Panc1 (cell line): ENCODE measurements around the gene PSME1. TPM values are rescaled to one million over a fixed set of nuclear protein-coding genes. Genes with fewer than 3 reads are reported as not detected.

Source experiments
- ATAC-seq: fragments of 200-7000 bp; cut with Tn5 transposase; 2 replicates; pipeline ENCODE4 v1.9.1; 2020; ENCODE audit warnings: mild to moderate bottlenecking, moderate library complexity
- BruUV-seq: library from RNA; stranded (reverse); fragments of 400-500 nt; replicated peaks from 2 replicates; lab custom pipeline; 2021; lab: Mats Ljungman, UMichigan
- CTCF ChIA-PET: fragments of 300-600 bp; sonication (Branson Sonifier 250); formaldehyde crosslinking; loops from one replicate; lab custom pipeline; 2022; ENCODE audit warnings: antibody characterized with exemption; lab: Charles Lee
- POLR2A ChIA-PET: fragments of 300-600 bp; sonication (Branson Sonifier 250); formaldehyde crosslinking; loops from one replicate; lab custom pipeline; 2022; ENCODE audit warnings: antibody characterized with exemption; lab: Charles Lee
- DNase-seq: peaks from one replicate; pipeline ENCODE4 v3.0.0-alpha.2; 2010; ENCODE audit warnings: low read depth, low spot score
- H3K27ac ChIP-seq: 2 replicates; pipeline ENCODE4 v1.5.1; 2011; ENCODE audit warnings: mild to moderate bottlenecking, low read length, inconsistent platforms
- H3K27me3 ChIP-seq: fragments of 200-500 bp; sonication (Bioruptor generic); 2 replicates; pipeline ENCODE4 v1.6.0; 2014; ENCODE audit warnings: low read length, inconsistent platforms; ENCODE audit not compliant: control insufficient read depth, insufficient read depth
- H3K36me3 ChIP-seq: fragments of 200-500 bp; sonication (Bioruptor generic); 2 replicates; pipeline ENCODE4 v1.5.1; 2014; ENCODE audit warnings: inconsistent platforms, mild to moderate bottlenecking, low read length, moderate library complexity; ENCODE audit not compliant: control insufficient read depth, insufficient read depth
- H3K4me1 ChIP-seq: 2 replicates; pipeline ENCODE4 v1.5.1; 2011; ENCODE audit warnings: inconsistent platforms, mild to moderate bottlenecking, low read length, moderate library complexity; ENCODE audit not compliant: control insufficient read depth, insufficient read depth
- H3K4me3 ChIP-seq, 2 experiments: 2 replicates each; pipeline ENCODE4 v1.5.1; 2011 to 2012; ENCODE audit warnings: low read depth in 2 of 2, low read length in 2 of 2, mild to moderate bottlenecking in 2 of 2, inconsistent platforms in 1 of 2, moderate library complexity in 1 of 2
- H3K9me3 ChIP-seq: fragments of 200-500 bp; sonication (Bioruptor generic); 2 replicates; pipeline ENCODE4 v1.5.1; 2014; ENCODE audit warnings: low read depth, mild to moderate bottlenecking, inconsistent platforms, low read length, moderate library complexity; ENCODE audit not compliant: control insufficient read depth, insufficient read depth
- POLR2AphosphoS5 ChIP-seq: IDR thresholded peaks from 2 replicates; pipeline ENCODE4 v1.6.1; 2012; ENCODE audit warnings: mild to moderate bottlenecking, low read depth, low read length, moderate library complexity
- SIN3A ChIP-seq: IDR thresholded peaks from 2 replicates; pipeline ENCODE4 v1.6.1; 2012; ENCODE audit warnings: low read depth, mild to moderate bottlenecking, low read length, moderate library complexity, borderline replicate concordance; ENCODE audit not compliant: insufficient read depth
- TCF7L2 ChIP-seq: IDR thresholded peaks from 2 replicates; pipeline ENCODE4 v1.6.1; 2011; ENCODE audit warnings: mild to moderate bottlenecking, low read depth, low read length, inconsistent platforms
- in situ Hi-C: cut with HindIII; loops from 2 replicates; pipeline ENCODE4 v1.10.0; 2016; ENCODE audit warnings: low sequenced_read_pairs, low pct_unique_long_range_greater_than_20kb
- intact Hi-C: fragments of 100-400 bp; cut with micrococcal nuclease; formaldehyde crosslinking; loops from one replicate; pipeline ENCODE4 v1.10.0; 2022; ENCODE audit not compliant: unreplicated experiment
- total RNA-seq: library from RNA; stranded (reverse); gene quantifications from one replicate; pipeline ENCODE4 v1.2.1, GENCODE V29; 2021; ENCODE audit not compliant: unreplicated experiment
- TF ChIP-seq, protein P1 (sequence below), 2 experiments: IDR thresholded peaks; 2 replicates each; pipeline ENCODE4 v1.6.1; 2011 to 2012; ENCODE audit warnings: low read depth in 2 of 2, control low read depth in 1 of 2, low read length in 1 of 2, mild to moderate bottlenecking in 1 of 2, moderate library complexity in 1 of 2; ENCODE audit not compliant: insufficient read depth in 1 of 2
- TF ChIP-seq, protein P2 (sequence below): fragments of 450-650 bp; IDR thresholded peaks from 2 replicates; pipeline ENCODE4 v1.5.1; 2017; ENCODE audit warnings: mild to moderate bottlenecking

The PSME1 gene
- total RNA-seq, 1 experiment from 2014 or later: 130 TPM

DNA sequence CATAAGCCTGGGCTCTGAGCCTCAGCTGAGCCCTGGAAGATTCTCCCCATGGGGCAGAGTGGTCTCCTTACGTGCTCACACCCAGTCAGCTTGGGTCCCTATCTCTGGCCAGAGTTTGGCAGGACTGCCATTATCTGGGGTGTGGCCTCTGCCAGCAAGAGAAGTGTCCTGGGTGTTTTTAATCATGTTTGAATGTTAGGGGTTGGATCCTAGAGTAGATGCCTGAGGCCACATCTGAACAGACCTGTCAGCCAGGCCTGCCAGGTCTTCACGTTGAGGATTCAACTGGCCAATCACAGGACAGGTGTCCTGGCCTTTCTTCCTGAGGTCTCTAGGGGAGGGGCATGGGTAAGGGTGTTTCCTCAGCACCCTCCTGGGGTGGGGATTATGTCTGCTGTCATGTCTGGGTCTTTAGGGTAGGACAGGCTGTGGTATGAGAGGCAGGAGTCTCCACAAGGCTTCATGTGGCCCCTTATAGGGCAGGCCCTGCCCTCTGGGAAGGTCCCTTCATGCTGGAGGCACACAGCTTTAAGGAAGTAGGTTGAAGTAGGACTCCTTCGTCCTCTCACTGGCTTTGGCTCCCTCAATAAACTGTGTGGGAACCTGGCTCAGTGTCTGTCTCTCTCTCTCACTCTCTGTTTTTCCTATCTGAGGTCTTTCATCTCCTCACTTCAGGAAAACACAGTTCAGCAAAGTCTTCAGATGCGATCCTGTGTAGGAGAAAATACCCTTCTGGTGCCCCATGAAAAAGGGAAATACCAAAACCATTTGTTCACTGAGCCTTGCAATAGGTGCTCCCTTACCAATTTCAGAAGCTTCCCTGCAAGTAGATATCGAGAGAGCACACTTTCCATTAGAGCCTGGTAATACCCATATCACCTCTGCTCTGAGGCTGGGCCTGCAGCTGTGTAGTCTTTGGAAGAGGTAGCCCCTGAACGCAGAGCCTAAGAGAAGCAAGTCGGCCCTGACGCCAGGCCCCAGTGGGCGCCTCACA is 12.3 kb upstream of the PSME1 start:
- POLR2A ChIA-PET: no interaction called here
- H3K9me3 ChIP-seq: no peaks in the 10 kb centered on the region
- TF ChIP-seq TCF7L2 (no peak), POLR2AphosphoS5 (no peak), SIN3A (no peak)
- TF ChIP-seq, protein P1, sequence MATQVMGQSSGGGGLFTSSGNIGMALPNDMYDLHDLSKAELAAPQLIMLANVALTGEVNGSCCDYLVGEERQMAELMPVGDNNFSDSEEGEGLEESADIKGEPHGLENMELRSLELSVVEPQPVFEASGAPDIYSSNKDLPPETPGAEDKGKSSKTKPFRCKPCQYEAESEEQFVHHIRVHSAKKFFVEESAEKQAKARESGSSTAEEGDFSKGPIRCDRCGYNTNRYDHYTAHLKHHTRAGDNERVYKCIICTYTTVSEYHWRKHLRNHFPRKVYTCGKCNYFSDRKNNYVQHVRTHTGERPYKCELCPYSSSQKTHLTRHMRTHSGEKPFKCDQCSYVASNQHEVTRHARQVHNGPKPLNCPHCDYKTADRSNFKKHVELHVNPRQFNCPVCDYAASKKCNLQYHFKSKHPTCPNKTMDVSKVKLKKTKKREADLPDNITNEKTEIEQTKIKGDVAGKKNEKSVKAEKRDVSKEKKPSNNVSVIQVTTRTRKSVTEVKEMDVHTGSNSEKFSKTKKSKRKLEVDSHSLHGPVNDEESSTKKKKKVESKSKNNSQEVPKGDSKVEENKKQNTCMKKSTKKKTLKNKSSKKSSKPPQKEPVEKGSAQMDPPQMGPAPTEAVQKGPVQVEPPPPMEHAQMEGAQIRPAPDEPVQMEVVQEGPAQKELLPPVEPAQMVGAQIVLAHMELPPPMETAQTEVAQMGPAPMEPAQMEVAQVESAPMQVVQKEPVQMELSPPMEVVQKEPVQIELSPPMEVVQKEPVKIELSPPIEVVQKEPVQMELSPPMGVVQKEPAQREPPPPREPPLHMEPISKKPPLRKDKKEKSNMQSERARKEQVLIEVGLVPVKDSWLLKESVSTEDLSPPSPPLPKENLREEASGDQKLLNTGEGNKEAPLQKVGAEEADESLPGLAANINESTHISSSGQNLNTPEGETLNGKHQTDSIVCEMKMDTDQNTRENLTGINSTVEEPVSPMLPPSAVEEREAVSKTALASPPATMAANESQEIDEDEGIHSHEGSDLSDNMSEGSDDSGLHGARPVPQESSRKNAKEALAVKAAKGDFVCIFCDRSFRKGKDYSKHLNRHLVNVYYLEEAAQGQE (IDR thresholded peaks at IDR 0.05; ENCODE audit: insufficient read depth in 1 of 2, low read depth in 2 of 2, low read length in 1 of 2): no peak
- TF ChIP-seq, protein P2, sequence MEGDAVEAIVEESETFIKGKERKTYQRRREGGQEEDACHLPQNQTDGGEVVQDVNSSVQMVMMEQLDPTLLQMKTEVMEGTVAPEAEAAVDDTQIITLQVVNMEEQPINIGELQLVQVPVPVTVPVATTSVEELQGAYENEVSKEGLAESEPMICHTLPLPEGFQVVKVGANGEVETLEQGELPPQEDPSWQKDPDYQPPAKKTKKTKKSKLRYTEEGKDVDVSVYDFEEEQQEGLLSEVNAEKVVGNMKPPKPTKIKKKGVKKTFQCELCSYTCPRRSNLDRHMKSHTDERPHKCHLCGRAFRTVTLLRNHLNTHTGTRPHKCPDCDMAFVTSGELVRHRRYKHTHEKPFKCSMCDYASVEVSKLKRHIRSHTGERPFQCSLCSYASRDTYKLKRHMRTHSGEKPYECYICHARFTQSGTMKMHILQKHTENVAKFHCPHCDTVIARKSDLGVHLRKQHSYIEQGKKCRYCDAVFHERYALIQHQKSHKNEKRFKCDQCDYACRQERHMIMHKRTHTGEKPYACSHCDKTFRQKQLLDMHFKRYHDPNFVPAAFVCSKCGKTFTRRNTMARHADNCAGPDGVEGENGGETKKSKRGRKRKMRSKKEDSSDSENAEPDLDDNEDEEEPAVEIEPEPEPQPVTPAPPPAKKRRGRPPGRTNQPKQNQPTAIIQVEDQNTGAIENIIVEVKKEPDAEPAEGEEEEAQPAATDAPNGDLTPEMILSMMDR: no peak
- BruUV-seq: no TSS peak
- no peak overlapping the region for H3K27ac ChIP-seq
- ATAC-seq: no peak
- no peak for DNase-seq
- intact Hi-C loops: no loop called here
- no peaks in the 10 kb centered on the region for H3K4me1 ChIP-seq
- H3K4me3 ChIP-seq: no peak overlapping the region
- CTCF ChIA-PET: no interaction called here
- in situ Hi-C loops: no loop called here
- peaks cover 2% of the 10 kb centered on the region; the same call in 1 of the 2 replicates for H3K36me3 ChIP-seq
- no peaks in the 10 kb centered on the region for H3K27me3 ChIP-seq

DNA sequence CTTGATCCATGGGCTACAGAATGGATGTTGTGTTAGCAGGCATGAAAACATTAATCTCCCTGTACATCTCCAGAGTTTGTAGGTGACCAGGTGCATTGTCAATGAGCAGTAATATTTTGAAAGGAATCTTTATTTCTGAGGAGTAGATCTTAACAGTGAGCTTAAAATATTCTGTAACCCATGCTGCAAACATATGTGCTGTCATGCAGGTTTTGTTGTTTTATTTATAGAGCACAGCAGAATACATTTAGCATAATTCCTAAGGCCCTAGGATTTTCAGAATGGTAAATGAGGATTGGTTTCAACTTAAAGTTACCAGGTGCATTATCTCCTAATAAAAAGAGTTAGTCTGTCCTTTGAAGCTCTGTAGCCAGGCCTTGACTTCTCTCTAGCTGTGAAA is 9.1 kb upstream of the PSME1 start:
- in situ Hi-C loops: no loop called here
- POLR2A ChIA-PET: interaction anchor here (0.6 kb wide), 1 partner anchor 272 kb away, joined by 16 read pairs; the partner anchor contains the start of gene NYNRIN

More for the DNA sequence above, 9.1 kb upstream of the PSME1 start:
- Histone ChIP-seq H3K36me3 (no peaks in the 10 kb centered on the region), H3K27ac (no peak overlapping the region), H3K4me3 (no peak overlapping the region), H3K27me3 (no peaks in the 10 kb centered on the region), H3K4me1 (no peaks in the 10 kb centered on the region), H3K9me3 (no peaks in the 10 kb centered on the region)
- DNase-seq (no peak), ATAC-seq (no peak)
- intact Hi-C loops: no loop called here
- TF ChIP-seq, protein P2: no peak
- TF ChIP-seq, protein P1 (IDR thresholded peaks at IDR 0.05; ENCODE audit: insufficient read depth in 1 of 2, low read depth in 2 of 2, low read length in 1 of 2): no peak
- no peak for TF ChIP-seq SIN3A
- no peak for TF ChIP-seq POLR2AphosphoS5
- no peak for TF ChIP-seq TCF7L2
- CTCF ChIA-PET: no interaction called here
- BruUV-seq: no TSS peak
